ENCODE measurements around the gene HTT. TPM values are rescaled to one million over a fixed set of nuclear protein-coding genes. Genes with fewer than 3 reads are reported as not detected.

The HTT gene
- total RNA-seq, 2 donors from 2014 or later: 104 to 109 TPM

DNA sequence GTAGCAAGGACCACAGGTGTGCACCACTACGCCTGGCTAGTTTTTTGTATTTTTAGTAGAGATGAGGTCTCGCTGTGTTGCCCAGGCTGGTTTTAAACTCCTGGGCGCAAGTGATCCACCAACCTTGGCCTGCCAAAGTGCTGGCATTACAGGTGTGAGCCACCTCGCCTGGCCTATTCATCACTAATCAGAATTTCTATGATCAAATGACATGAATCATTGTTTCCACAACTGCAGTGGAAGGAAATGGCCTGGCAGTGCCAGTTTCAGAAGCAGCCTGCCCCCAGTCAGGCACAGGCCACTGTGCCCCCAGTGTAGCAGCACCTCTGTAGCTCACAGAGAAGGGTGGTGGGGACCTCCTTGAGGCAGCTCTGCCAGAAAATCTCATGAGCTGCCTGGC is 108.5 kb downstream of the HTT start:
- Mint-ChIP-seq H3K9me3 (no peaks in the 10 kb centered on the region), H3K27ac (no peak overlapping the region), H3K4me1 (no peaks in the 10 kb centered on the region), H3K4me3 (no peak overlapping the region), H3K27me3 (ENCODE audit: insufficient read depth) (no peaks in the 10 kb centered on the region), H3K36me3 (ENCODE audit: low read depth) (peaks cover 82% of the 10 kb centered on the region)
- no peak overlapping the region for H3K4me3 ChIP-seq (ENCODE audit: low read length)
- H3K36me3 ChIP-seq (ENCODE audit: control insufficient read depth, insufficient read depth, low read length): peaks cover 77% of the 10 kb centered on the region
- H3K27me3 ChIP-seq (ENCODE audit: control insufficient read depth, insufficient read depth, low read length, poor library complexity, severe bottlenecking): no peaks in the 10 kb centered on the region
- no peak overlapping the region for H3K9ac ChIP-seq (ENCODE audit: extremely low read depth, low read length, poor library complexity, severe bottlenecking)
- WGBS, 2 experiments (ENCODE audit: insufficient coverage in 1 of 2, insufficient read length in 1 of 2): 93 to 95% methylated on average over 4 of the region's 4 CpGs
- DNase-seq: no peak
- H3K4me1 ChIP-seq (ENCODE audit: control insufficient read depth, insufficient read depth, low read length): no peaks in the 10 kb centered on the region
- no peaks in the 10 kb centered on the region for H3K9me3 ChIP-seq (ENCODE audit: control insufficient read depth, low read length)
- H3K27ac ChIP-seq (ENCODE audit: low read depth, low read length): no peak overlapping the region
- TF ChIP-seq, protein P1, sequence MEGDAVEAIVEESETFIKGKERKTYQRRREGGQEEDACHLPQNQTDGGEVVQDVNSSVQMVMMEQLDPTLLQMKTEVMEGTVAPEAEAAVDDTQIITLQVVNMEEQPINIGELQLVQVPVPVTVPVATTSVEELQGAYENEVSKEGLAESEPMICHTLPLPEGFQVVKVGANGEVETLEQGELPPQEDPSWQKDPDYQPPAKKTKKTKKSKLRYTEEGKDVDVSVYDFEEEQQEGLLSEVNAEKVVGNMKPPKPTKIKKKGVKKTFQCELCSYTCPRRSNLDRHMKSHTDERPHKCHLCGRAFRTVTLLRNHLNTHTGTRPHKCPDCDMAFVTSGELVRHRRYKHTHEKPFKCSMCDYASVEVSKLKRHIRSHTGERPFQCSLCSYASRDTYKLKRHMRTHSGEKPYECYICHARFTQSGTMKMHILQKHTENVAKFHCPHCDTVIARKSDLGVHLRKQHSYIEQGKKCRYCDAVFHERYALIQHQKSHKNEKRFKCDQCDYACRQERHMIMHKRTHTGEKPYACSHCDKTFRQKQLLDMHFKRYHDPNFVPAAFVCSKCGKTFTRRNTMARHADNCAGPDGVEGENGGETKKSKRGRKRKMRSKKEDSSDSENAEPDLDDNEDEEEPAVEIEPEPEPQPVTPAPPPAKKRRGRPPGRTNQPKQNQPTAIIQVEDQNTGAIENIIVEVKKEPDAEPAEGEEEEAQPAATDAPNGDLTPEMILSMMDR (conservative IDR thresholded peaks at IDR 0.05): no peak

DNA sequence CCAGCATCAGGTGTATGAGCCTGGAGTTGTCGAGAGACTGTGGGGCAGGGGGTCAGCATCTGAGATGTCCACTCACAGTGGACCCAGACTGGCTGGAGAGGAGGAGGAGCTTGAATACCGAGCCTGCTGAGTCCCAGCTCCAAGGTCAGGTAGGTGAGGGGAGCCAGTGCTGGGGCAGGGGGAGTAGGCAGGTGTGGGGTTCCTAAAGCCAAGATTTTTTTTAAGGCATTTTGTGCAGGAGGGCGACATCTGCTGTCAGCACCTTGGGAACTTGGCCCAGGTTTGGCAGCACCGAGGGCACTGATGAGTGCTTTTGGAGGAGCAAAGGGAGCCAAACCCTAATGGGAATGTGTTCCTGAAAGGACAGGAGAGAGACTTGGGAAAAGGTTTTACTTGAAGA is 110.2 kb downstream of the HTT start:
- H3K4me1 Mint-ChIP-seq: no peaks in the 10 kb centered on the region
- DNase-seq: no peak
- H3K36me3 Mint-ChIP-seq (ENCODE audit: low read depth): peaks cover 81% of the 10 kb centered on the region
- WGBS, 2 experiments (ENCODE audit: insufficient coverage in 1 of 2, insufficient read length in 1 of 2): 91 to 93% methylated on average over 3 to 4 of the region's 4 CpGs
- Histone ChIP-seq H3K4me1 (ENCODE audit: control insufficient read depth, insufficient read depth, low read length) (no peaks in the 10 kb centered on the region), H3K9me3 (ENCODE audit: control insufficient read depth, low read length) (no peaks in the 10 kb centered on the region), H3K27ac (ENCODE audit: low read depth, low read length) (no peak overlapping the region), H3K9ac (ENCODE audit: extremely low read depth, low read length, poor library complexity, severe bottlenecking) (no peak overlapping the region), H3K4me3 (ENCODE audit: low read length) (no peak overlapping the region), H3K27me3 (ENCODE audit: control insufficient read depth, insufficient read depth, low read length, poor library complexity, severe bottlenecking) (no peaks in the 10 kb centered on the region), H3K36me3 (ENCODE audit: control insufficient read depth, insufficient read depth, low read length) (peaks cover 77% of the 10 kb centered on the region)
- H3K27ac Mint-ChIP-seq: peak overlapping the region; percentile 23
- no peaks in the 10 kb centered on the region for H3K9me3 Mint-ChIP-seq
- no peak overlapping the region for H3K4me3 Mint-ChIP-seq
- H3K27me3 Mint-ChIP-seq (ENCODE audit: insufficient read depth): no peaks in the 10 kb centered on the region
- TF ChIP-seq, protein P1 (conservative IDR thresholded peaks at IDR 0.05): no peak

- DNase-seq: peak; percentile 6
- Histone ChIP-seq H3K4me1 (ENCODE audit: control insufficient read depth, insufficient read depth, low read length) (no peaks in the 10 kb centered on the region), H3K27me3 (ENCODE audit: control insufficient read depth, insufficient read depth, low read length, poor library complexity, severe bottlenecking) (no peaks in the 10 kb centered on the region), H3K27ac (ENCODE audit: low read depth, low read length) (no peak overlapping the region), H3K36me3 (ENCODE audit: control insufficient read depth, insufficient read depth, low read length) (peaks cover 82% of the 10 kb centered on the region), H3K9ac (ENCODE audit: extremely low read depth, low read length, poor library complexity, severe bottlenecking) (no peak overlapping the region), H3K4me3 (ENCODE audit: low read length) (no peak overlapping the region), H3K9me3 (ENCODE audit: control insufficient read depth, low read length) (no peaks in the 10 kb centered on the region)
- 90 to 98% methylated on average over 6 to 11 of the region's 11 CpGs for WGBS, 2 experiments (ENCODE audit: insufficient coverage in 1 of 2, insufficient read length in 1 of 2)
- H3K27me3 Mint-ChIP-seq (ENCODE audit: insufficient read depth): no peaks in the 10 kb centered on the region
- H3K9me3 Mint-ChIP-seq: no peaks in the 10 kb centered on the region
- H3K36me3 Mint-ChIP-seq (ENCODE audit: low read depth): peaks cover 86% of the 10 kb centered on the region
- H3K4me1 Mint-ChIP-seq: no peaks in the 10 kb centered on the region
- H3K4me3 Mint-ChIP-seq: no peak overlapping the region
- no peak overlapping the region for H3K27ac Mint-ChIP-seq
- TF ChIP-seq, protein P1 (conservative IDR thresholded peaks at IDR 0.05): no peak
Observed at GRCh38 chr4:3186609-3187008, 112.1 kb downstream of the HTT start.
